Measurements from ENCODE around the gene SIM1.

The SIM1 gene

DNA sequence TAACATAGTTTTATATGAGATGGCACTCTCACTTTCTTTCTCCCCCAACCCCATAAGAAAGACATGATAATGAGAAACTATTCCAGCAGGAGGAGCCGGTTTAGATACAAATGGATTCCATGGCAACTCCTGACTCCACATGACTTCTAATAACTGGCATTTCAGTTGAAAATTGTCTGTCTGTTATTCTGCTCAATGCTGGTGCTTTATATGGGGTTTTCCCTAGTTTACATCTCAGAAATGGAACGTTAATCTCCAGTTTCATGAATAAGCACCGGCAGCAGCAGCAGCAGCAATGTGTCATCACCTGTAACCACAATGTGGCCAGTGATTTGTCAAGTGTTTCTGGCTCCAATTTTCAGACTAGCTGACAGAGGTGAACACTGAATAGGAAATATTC lies 8.0 kb upstream of the SIM1 start:
- DNase-seq (ENCODE audit: low read depth in 2 of 2), result peak; percentile 43 to 57

- no peak for DNase-seq (ENCODE audit: low read depth in 2 of 2)
Observed at GRCh38 chr6:100470422-100471120, 5.8 kb upstream of the SIM1 start.

DNA sequence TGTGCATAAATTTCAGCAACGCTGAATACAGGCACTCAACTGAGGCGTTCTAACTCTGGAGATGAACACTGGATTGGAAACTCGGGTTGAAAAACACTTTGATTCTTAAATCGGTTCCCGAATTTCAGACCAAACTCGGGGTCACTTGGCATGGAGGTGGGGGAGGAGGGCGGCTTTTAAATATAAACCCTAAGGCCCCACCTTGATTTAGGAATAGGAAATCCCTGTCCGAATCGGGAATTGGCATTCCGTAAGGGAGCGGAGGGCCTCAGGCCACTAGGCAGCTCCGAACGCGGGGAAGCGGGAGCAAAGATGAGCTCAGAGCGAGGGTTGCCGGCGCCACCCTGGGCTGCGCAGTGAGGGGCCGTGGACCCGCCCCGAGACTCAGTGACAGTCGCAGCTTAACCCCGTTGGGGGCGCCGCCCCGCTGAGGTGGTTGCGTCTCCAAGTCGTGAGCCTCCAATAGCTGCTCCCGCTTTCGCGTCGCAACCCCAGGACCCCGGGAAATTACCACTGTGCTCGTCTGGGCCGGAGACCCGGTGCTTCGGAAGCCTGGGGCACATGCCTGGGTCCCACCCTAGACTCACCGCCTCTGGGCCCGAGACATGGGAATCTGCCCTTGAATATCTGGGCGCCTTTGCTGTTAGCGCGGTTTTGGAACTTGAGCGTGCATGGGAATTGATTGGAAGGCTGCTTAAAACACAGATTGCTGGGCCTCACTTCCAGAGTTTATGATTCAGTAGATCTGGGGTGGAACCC lies 4.6 kb upstream of the SIM1 start:
- DNase-seq (ENCODE audit: low read depth in 2 of 2), result no peak

- DNase-seq (ENCODE audit: low read depth in 2 of 2), result no peak
Observed at GRCh38 chr6:100468016-100468622, 3.4 kb upstream of the SIM1 start.

DNA sequence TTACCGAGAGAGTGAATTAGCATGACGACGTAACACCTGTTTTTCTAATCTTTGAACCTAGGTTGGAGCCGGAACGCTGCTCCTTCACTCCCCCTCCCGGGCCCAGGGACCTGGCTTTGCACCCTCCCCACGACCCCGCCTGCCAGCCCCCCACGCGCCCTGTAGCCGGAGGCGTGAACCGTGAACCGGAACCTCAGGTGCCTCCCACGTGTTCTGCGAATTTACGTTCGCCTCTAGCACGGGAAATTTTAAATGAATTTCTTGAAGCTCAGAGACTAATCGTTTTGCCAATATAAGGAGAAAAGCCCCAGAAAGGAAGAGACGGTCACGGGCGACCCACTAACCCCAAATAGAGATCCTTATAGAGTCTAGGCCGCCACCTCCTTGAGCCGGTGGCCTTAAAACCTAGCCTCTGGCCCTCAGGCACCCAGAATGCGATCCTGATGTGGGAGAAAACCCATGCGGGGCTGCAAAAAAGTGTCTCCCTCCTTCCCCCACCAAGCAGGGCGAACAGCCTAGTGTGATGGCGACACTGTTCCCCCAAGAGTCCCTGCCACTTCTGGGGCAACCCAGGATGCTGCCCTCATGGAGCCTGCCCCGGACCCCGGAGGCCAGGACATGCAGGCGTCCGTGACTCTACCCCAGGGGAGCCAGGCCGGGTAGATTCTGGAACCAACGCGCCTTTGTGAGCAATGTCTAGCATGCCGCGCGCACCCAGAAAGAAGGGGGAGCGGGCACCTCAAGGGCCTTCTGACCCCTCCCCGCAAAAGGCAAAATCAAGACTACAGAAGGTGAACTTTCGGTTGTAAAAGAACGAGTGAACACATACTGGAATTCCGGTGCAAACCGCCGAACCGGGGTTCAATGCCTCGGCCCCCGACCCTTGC lies 2.7 kb upstream of the SIM1 start:
- no peak for DNase-seq (ENCODE audit: low read depth in 2 of 2)

DNA sequence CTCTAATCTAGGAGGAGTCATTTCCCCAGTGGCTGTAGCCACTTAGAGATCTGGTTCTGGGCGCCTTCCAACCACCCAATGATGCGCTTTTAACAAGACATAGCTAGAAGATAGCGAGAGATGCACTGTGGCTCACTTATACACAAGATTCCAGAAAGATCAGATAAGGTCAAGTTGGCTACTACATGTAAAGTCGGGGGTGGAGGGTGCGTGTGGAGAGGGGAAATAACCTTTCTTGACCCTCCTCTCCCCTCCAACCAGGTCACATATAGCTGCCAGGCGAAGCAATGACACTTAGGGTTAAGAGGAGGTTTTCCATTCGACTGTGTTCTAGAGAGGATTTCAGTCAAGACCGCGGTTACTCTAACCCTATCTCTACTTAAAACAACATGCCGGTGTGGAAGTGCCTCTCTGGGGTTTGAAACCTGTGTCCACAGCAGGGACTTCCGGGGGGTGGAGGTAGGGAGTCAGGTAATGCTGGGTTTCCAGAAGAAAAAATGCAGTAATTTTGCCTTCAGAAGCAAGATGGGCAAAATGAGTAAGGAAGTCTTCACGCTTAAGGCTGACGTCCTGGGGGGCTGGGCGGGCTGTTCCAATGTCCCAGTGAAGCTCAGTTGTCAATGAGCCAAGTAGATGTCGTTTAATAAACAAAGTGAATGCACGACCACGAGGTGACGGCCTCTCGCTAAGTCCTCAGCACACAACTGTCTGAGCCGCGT lies 1.8 kb upstream of the SIM1 start:
- DNase-seq (ENCODE audit: low read depth in 2 of 2), result no peak

GRCh38 chr6:100465701-100466409 lies 1.1 kb upstream of the SIM1 start:
- DNase-seq (ENCODE audit: low read depth in 2 of 2), result no peak

DNA sequence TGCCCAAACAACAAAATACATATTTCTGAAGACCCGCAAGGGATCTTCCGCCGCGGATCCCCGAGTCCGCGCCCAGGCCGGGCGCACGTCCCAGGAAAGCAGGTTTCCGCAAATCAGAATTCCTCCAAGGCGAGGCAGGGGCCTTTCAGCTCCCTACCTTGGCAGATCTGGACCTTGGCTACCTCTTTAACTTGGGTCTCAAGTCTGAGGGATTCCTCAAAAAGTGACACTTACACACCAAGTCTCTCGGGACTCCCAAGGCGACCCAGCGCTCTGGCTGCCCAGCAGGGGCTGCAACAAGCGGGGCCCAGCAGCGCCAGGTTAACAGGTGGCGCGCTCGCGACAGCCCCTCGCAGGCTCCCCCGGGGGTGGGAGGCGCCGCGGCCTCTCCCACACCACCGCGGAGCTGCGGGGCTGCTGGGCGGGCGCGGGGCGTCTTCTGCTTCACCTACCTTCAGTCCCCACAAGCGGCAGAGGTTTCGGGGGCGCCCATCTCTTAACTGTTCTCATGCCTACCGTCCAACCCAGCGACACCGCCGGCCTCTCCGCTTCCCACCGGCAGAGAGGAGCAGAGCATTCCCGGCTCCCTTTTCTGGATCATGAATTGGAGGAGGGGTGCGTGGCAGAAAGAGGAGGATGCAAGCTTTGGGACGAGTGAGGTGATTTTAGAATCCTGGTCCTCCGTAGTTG lies 414 bp downstream of the SIM1 start:
- DNase-seq (ENCODE audit: low read depth in 2 of 2), result no peak

DNA sequence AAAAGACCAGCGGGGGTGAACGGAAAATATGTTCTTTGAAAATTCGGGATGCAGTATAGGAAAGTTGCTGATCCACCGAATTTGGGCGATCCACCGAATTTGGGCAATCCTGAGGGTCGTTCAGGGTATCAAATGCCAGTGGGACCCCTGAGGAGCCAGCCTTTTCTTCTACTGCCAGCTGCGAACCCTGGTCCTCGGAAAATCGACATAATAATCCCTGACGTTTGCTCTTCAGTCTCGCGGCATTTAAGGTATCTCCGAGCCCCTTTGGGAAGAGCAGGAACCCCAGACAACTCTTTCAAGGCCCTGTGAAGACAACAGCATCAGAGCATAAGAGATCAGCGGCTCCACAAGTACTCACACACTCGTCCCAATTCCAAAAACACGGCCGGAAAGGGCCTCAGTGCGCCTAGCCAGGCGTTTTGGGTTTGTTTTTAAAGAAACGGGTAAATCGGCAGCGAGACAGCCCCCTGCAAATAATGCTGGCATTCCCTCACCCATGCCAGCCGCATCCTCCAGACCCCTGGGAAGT lies 1.0 kb downstream of the SIM1 start:
- DNase-seq (ENCODE audit: low read depth in 2 of 2), result no peak

DNA sequence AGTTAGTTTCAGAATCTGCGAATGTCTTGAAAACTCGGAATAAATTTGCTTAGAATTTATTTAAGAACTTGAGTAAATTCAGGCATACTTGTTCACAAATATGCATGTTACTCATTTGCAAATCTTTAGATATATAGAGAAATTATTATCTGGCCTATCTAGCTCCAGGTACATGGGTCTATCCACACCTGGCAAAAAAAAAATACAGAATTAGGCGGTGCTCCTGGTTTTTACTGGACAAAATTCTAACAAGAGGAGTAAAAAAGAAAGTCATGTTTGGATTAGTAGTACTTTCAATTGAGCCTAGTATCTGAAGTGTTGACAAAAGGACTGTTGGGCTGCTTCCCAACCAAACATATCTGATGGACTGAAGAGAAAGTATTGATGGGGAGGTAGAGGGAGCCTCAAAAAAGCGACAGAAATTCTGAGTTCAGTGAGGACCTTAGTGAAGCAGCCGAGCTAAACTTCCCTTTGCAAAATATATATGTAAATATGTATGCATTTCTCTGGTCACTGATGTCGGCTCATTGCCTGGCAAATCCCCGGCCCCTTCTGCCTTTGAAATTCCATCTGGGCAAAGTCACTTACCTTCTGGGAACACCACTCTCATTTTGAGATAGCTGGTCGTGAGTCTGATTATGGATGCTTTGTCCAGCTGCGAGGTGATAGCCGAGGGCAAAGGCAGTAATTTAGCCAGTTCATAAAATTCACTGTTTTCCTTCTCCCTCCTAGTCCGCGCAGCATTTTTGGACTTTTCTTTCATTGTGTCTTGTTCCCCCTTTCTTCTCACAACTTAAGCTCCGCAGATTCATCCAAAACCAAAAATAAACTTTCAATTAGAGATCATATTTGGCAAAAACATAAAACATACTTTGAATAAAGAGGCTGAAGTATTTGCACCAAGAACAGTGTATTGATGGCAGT lies 1.8 kb downstream of the SIM1 start:
- DNase-seq (ENCODE audit: low read depth in 2 of 2), result no peak

DNA sequence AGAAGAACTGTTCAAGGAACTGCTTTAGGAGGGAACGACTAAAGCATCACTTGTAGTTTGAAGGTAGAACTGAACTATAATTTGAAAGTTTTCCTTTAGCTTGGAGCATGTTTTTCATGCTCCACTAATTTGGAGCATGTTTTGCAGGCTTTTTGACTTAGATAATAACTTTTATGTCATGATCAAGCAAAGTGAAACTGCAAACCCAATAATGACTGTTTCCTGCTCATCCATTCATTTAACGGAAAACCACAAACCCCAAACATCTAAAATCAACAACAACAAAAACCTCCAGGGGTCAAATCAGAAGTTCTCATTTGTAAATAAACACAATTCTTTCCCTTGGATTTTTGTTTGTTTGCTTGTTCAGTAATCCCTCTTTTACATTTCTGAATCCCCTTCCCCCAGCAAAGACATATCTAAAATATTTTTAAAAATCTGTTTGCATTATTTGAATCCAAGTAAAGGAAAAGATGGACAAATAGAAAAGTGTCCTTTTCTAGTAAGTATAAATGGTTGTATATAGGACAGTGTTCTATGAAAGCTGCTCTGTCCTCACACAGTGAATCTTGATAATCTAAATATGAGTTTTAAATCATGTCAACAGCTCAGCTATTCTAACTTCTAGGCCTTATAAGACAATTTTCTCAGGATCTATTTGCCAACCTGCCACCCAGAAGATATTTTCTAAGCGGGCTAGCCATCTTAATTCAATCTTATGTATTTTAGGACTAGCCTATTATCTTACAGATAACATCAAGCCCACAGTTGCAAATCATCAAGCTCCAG lies 2.6 kb downstream of the SIM1 start:
- no peak for DNase-seq (ENCODE audit: low read depth in 2 of 2)

- DNase-seq (ENCODE audit: low read depth in 2 of 2), result peak in 1 of 2 experiments; percentile 45
Observed at GRCh38 chr6:100461278-100461916, 3.3 kb downstream of the SIM1 start.

DNA sequence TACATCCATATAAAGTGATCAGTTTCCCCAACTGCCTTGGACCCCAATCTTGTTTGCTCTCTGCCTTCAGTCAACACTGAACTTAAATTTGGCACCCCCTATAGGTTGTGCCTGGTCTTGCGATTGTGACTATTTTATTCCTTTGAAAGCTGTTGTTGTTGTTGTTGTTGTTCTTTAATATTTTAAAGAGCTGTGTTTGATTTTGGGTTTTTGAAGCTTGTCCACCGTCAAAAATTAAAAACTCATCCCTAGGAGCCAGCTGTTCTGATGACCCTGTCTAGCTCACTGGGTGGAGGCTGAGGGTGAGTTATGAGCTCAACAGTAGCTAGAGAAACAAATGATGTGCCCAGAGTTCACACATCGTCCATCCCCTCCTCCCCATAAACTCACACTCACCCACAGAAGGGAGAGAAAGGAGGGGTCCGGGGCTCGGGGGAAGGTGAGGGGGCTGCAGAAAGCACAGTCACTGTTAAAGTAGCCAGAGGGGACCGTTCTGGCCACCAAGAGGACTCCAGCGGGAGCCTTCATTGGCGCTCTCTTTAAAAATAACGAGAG lies 4.0 kb downstream of the SIM1 start:
- DNase-seq (ENCODE audit: low read depth in 2 of 2), result no peak

DNA sequence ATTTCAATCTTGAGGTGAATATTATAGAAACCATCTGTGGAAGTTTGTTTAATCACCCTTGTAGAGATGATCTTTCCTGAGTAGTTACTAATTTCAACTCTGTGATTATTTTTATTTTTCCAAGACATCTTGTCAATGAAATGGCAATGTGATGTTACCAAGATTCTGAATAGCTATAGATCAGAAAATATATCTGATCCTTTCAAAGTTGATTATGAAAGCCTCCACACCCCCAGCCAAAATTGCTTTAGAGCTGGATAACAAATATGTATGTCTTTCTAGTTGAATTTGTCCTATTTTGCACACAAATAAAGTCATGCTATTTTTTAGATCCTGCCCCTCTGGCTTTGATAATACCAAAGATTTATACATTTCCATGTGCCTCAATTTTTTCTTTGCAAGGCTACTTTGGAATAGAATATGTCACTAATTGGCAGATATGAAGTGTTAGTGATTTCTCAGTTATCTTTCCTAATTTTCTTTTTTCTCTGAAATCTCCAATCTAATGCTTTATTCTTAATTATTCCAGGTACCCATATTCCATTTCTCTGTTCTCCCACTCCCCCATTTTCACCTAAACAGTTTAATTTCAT lies 5.0 kb downstream of the SIM1 start:
- DNase-seq (ENCODE audit: low read depth in 2 of 2), result no peak

- no peak for DNase-seq (ENCODE audit: low read depth in 2 of 2)
Observed at GRCh38 chr6:100458841-100459591, 5.7 kb downstream of the SIM1 start.

All from fibroblast of skin of left quadriceps (primary cell).